Muscle layer of colon (tissue), 2 donors: ENCODE results near the gene CXCR4.

ENCODE experiments used
- H3K27ac ChIP-seq: one replicate; pipeline ENCODE4 v1.7.0; 2013; ENCODE audit warnings: low read depth, mild to moderate bottlenecking, low read length, moderate library complexity
- H3K27me3 ChIP-seq, 2 donors: one replicate each; pipeline ENCODE4 v1.7.0; 2013; ENCODE audit warnings: low read length in 2 of 2, mild to moderate bottlenecking in 2 of 2; ENCODE audit not compliant: insufficient read depth in 2 of 2, control insufficient read depth in 1 of 2
- H3K36me3 ChIP-seq: one replicate; pipeline ENCODE4 v1.7.0; 2013; ENCODE audit warnings: mild to moderate bottlenecking, low read length; ENCODE audit not compliant: insufficient read depth
- H3K4me1 ChIP-seq: one replicate; pipeline ENCODE4 v1.7.0; 2013; ENCODE audit warnings: mild to moderate bottlenecking, low read length; ENCODE audit not compliant: insufficient read depth
- H3K4me3 ChIP-seq, 2 donors: one replicate each; pipeline ENCODE4 v1.7.0; 2013; ENCODE audit warnings: low read length in 2 of 2, low read depth in 1 of 2, mild to moderate bottlenecking in 1 of 2, moderate library complexity in 1 of 2
- H3K9ac ChIP-seq: one replicate; pipeline ENCODE4 v1.7.0; 2013; ENCODE audit warnings: low read length
- H3K9me3 ChIP-seq: one replicate; pipeline ENCODE4 v1.7.0; 2013; ENCODE audit warnings: mild to moderate bottlenecking, low read length
- donor health status: abdominal sarcoma.
- donor health status: Adenocarcinoma of cecum.

Gene CXCR4

GRCh38 chr2:136119717-136120675 lies 2.0 kb upstream of the CXCR4 start:
- Histone ChIP-seq H3K9me3 (no peaks in the 10 kb centered on the region), H3K27me3 (peaks cover 4 to 37% of the 10 kb centered on the region in 2 donors), H3K9ac (no peak overlapping the region), H3K4me1 (peaks cover 5% of the 10 kb centered on the region), H3K4me3 (peak overlapping the region in 1 of 2 donors; percentile 62), H3K36me3 (no peaks in the 10 kb centered on the region), H3K27ac (no peak overlapping the region)

- Histone ChIP-seq H3K27me3 (peaks cover 4 to 37% of the 10 kb centered on the region in 2 donors), H3K4me1 (peaks cover 3% of the 10 kb centered on the region), H3K27ac (no peak overlapping the region), H3K4me3 (peak overlapping the region; percentile 27 to 62), H3K9ac (no peak overlapping the region), H3K36me3 (no peaks in the 10 kb centered on the region), H3K9me3 (no peaks in the 10 kb centered on the region)
These were observed 1.1 kb upstream of the CXCR4 start for GRCh38 chr2:136118819-136119716.

- H3K4me3 ChIP-seq, result peak overlapping the region; percentile 62
- peaks cover 4 to 37% of the 10 kb centered on the region in 2 donors for H3K27me3 ChIP-seq
- no peak overlapping the region for H3K9ac ChIP-seq
- peaks cover 3% of the 10 kb centered on the region for H3K4me1 ChIP-seq
- no peaks in the 10 kb centered on the region for H3K9me3 ChIP-seq
- no peaks in the 10 kb centered on the region for H3K36me3 ChIP-seq
- H3K27ac ChIP-seq, result no peak overlapping the region
These were observed 533 bp downstream of the CXCR4 start for GRCh38 chr2:136117391-136117841.

- H3K36me3 ChIP-seq, result no peaks in the 10 kb centered on the region
- peak overlapping the region; percentile 62 for H3K4me3 ChIP-seq
- H3K27ac ChIP-seq, result no peak overlapping the region
- peaks cover 4 to 37% of the 10 kb centered on the region in 2 donors for H3K27me3 ChIP-seq
- peaks cover 3% of the 10 kb centered on the region for H3K4me1 ChIP-seq
- H3K9ac ChIP-seq, result no peak overlapping the region
- no peaks in the 10 kb centered on the region for H3K9me3 ChIP-seq
These were observed 1.0 kb downstream of the CXCR4 start for GRCh38 chr2:136116813-136117390.

GRCh38 chr2:136116151-136116812 lies 1.7 kb downstream of the CXCR4 start:
- H3K9me3 ChIP-seq, result no peaks in the 10 kb centered on the region
- H3K36me3 ChIP-seq, result no peaks in the 10 kb centered on the region
- H3K4me3 ChIP-seq, result peak overlapping the region; percentile 62
- H3K27ac ChIP-seq, result no peak overlapping the region
- H3K27me3 ChIP-seq, result peaks cover 4 to 32% of the 10 kb centered on the region in 2 donors
- H3K4me1 ChIP-seq, result peaks cover 3% of the 10 kb centered on the region
- H3K9ac ChIP-seq, result no peak overlapping the region

- H3K36me3 ChIP-seq, result no peaks in the 10 kb centered on the region
- no peaks in the 10 kb centered on the region for H3K9me3 ChIP-seq
- H3K9ac ChIP-seq, result no peak overlapping the region
- no peak overlapping the region for H3K4me3 ChIP-seq
- H3K4me1 ChIP-seq, result peaks cover 3% of the 10 kb centered on the region
- no peak overlapping the region for H3K27ac ChIP-seq
- H3K27me3 ChIP-seq, result peaks cover 4 to 31% of the 10 kb centered on the region in 2 donors
These were observed 2.7 kb downstream of the CXCR4 start for GRCh38 chr2:136115183-136115761.

- Histone ChIP-seq H3K4me1 (peaks cover 3% of the 10 kb centered on the region), H3K27ac (no peak overlapping the region), H3K4me3 (no peak overlapping the region), H3K27me3 (peaks cover 1 to 25% of the 10 kb centered on the region in 2 donors), H3K9ac (no peak overlapping the region), H3K36me3 (no peaks in the 10 kb centered on the region), H3K9me3 (no peaks in the 10 kb centered on the region)
These were observed 3.6 kb downstream of the CXCR4 start for GRCh38 chr2:136114382-136114781.

- Histone ChIP-seq H3K27me3 (peaks cover 0 to 23% of the 10 kb centered on the region in 2 donors), H3K9ac (no peak overlapping the region), H3K4me1 (peaks cover 3% of the 10 kb centered on the region), H3K4me3 (no peak overlapping the region), H3K36me3 (no peaks in the 10 kb centered on the region), H3K27ac (no peak overlapping the region), H3K9me3 (no peaks in the 10 kb centered on the region)
These were observed 4.6 kb downstream of the CXCR4 start for GRCh38 chr2:136113209-136113971.

GRCh38 chr2:136112317-136113208 lies 5.4 kb downstream of the CXCR4 start:
- no peak overlapping the region for H3K4me3 ChIP-seq
- peaks cover 0 to 23% of the 10 kb centered on the region in 2 donors for H3K27me3 ChIP-seq
- H3K27ac ChIP-seq, result no peak overlapping the region
- H3K9ac ChIP-seq, result no peak overlapping the region
- peaks cover 3% of the 10 kb centered on the region for H3K4me1 ChIP-seq
- H3K36me3 ChIP-seq, result no peaks in the 10 kb centered on the region
- H3K9me3 ChIP-seq, result no peaks in the 10 kb centered on the region
